Spinal cord (tissue), 10 donors: ENCODE measurements around the gene ARHGAP26. TPM values are rescaled to one million over a fixed set of nuclear protein-coding genes. Genes with fewer than 3 reads are reported as not detected.

Experiments used
- DNase-seq, 6 donors: peaks; one replicate each; pipeline versions ENCODE4 v3.0.0 to v3.0.0-alpha.2; 2013 to 2015; ENCODE audit warnings: low spot score in 6 of 6, low read depth in 4 of 6
- H3K27ac ChIP-seq: one replicate; pipeline ENCODE4 v1.5.1; 2013; ENCODE audit warnings: low read depth, low read length, control low read depth
- H3K27me3 ChIP-seq: one replicate; pipeline ENCODE4 v1.6.1; 2013; ENCODE audit warnings: low read length; ENCODE audit not compliant: control insufficient read depth, insufficient read depth
- H3K36me3 ChIP-seq: one replicate; pipeline ENCODE4 v1.6.1; 2013; ENCODE audit warnings: low read length; ENCODE audit not compliant: control insufficient read depth, insufficient read depth
- H3K4me1 ChIP-seq: one replicate; pipeline ENCODE4 v1.6.1; 2013; ENCODE audit warnings: low read length; ENCODE audit not compliant: control insufficient read depth, insufficient read depth
- H3K4me3 ChIP-seq: one replicate; pipeline ENCODE4 v1.5.1; 2013; ENCODE audit warnings: low read depth, low read length, control low read depth
- H3K9me3 ChIP-seq: one replicate; pipeline ENCODE4 v1.6.1; 2013; ENCODE audit warnings: low read length; ENCODE audit not compliant: control insufficient read depth, insufficient read depth
- WGBS: methylation state at CpG from one replicate; pipeline ENCODE4 v1.1.5; 2013; ENCODE audit warnings: missing lambda C conversion rate; ENCODE audit not compliant: insufficient coverage; 5-methylcytosine and 5-hydroxymethylcytosine counted together
- polyA plus RNA-seq, 2 donors: library from polyadenylated mRNA; unstranded; fragments of 120-200 nt; gene quantifications; one replicate each; pipeline ENCODE4 v1.2.1, GENCODE V29; 2013; ENCODE audit not compliant: insufficient read length in 2 of 2
- total RNA-seq, 2 donors: library from RNA; depleted of rRNA in 1 of 2; stranded (reverse); fragments of 120-200 nt in 1 of 2; fragments of >200 nt in 1 of 2; gene quantifications; one replicate each; pipeline versions ENCODE4 v1.2.3 to v1.2.4, GENCODE V29; 2013 to 2014
- donor health status: healthy.

Gene ARHGAP26
- total and polyA plus RNA-seq, 4 donors, result 21.9 to 39.7 (median 22.4) TPM

DNA sequence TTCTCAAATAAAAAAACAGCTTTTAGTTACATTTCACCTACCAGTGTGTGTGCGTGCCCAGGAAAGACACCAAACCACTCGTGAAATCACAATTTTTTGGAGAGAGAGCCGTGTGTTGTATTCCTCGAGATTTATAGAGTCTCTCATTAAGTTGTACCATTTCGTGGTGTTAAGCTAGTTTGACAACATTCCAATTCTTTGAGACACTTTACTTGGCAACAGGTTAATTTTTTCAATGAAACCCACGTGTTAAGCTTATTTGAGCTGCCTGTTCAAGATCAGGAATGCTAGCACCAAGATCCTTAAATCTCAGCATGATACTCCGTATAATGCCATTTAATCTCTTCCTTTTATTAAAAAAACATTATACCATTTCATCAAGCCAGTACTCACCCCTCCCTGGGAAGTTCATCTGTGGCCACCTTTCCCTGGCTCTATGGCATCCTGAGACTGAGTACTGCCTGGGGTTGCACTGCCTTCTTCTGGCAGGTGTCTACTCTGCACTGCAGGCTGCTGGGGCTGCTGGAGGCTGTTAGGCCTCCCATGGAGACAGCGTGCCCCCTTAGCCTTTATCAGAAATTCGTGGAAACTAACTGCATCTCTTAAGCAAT is 143.7 kb downstream of the ARHGAP26 start:
- Histone ChIP-seq H3K27ac (no peak overlapping the region), H3K4me1 (no peaks in the 10 kb centered on the region), H3K9me3 (no peaks in the 10 kb centered on the region), H3K36me3 (peaks cover 3% of the 10 kb centered on the region), H3K4me3 (no peak overlapping the region), H3K27me3 (no peaks in the 10 kb centered on the region)
- DNase-seq, result peak in 1 of 6 donors; percentile 47
- 76% methylated on average over 5 of the region's 9 CpGs for WGBS

- H3K4me3 ChIP-seq, result no peak overlapping the region
- peaks cover 3% of the 10 kb centered on the region for H3K36me3 ChIP-seq
- 100% methylated on average over 3 of the region's 8 CpGs for WGBS
- no peak overlapping the region for H3K27ac ChIP-seq
- no peaks in the 10 kb centered on the region for H3K27me3 ChIP-seq
- H3K4me1 ChIP-seq, result no peaks in the 10 kb centered on the region
- no peaks in the 10 kb centered on the region for H3K9me3 ChIP-seq
- DNase-seq, result no peak
Observed at GRCh38 chr5:142915038-142915437, 144.9 kb downstream of the ARHGAP26 start.

DNA sequence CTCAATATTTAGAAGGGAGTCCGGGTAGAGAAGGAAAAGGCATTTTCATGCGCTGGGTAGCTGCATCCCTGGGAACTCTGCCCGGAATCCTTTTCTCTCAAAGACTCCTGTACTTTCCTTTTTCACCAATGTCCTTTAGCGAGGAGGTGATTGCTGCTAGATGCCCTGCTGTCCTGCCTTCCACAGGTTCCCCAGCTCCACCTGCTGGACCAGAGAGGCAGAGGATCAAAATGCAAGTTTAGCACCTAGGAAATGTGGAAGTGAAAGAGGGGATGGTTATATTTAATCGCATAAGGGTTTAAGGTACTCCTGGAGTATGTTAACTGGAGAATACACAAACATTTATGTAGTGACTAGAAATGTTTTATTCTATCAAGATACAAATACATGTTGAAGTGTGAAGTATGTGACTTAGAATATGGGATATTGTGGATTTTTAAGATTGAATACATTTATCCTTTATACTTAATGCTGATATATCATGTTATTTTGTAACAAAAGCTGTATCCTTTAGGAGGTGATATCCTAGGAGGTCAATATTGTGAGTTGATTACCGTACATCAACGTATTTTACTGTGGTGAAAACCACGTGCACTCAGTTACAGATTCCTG is 145.7 kb downstream of the ARHGAP26 start:
- no peaks in the 10 kb centered on the region for H3K4me1 ChIP-seq
- peak in 2 of 6 donors; percentile 53 to 73 for DNase-seq
- no peaks in the 10 kb centered on the region for H3K9me3 ChIP-seq
- no peak overlapping the region for H3K4me3 ChIP-seq
- 80% methylated on average over 5 of the region's 8 CpGs for WGBS
- H3K36me3 ChIP-seq, result peaks cover 3% of the 10 kb centered on the region
- H3K27ac ChIP-seq, result no peak overlapping the region
- no peaks in the 10 kb centered on the region for H3K27me3 ChIP-seq

- no peak overlapping the region for H3K4me3 ChIP-seq
- WGBS, result 94% methylated on average over 4 of the region's 7 CpGs
Observed at GRCh38 chr5:142918959-142919635, 148.9 kb downstream of the ARHGAP26 start.

GRCh38 chr5:142920849-142921612 is 150.9 kb downstream of the ARHGAP26 start:
- Histone ChIP-seq H3K27me3 (no peaks in the 10 kb centered on the region), H3K9me3 (no peaks in the 10 kb centered on the region), H3K4me1 (no peaks in the 10 kb centered on the region), H3K27ac (no peak overlapping the region), H3K4me3 (no peak overlapping the region), H3K36me3 (no peaks in the 10 kb centered on the region)
- WGBS, result no CpG with 5 or more reads among the region's 3 CpGs
- no peak for DNase-seq

More at GRCh38 chr5:142918959-142919635, 148.9 kb downstream of the ARHGAP26 start:
- Histone ChIP-seq H3K9me3 (no peaks in the 10 kb centered on the region), H3K4me1 (no peaks in the 10 kb centered on the region), H3K27ac (no peak overlapping the region), H3K27me3 (no peaks in the 10 kb centered on the region), H3K36me3 (no peaks in the 10 kb centered on the region)
- no peak for DNase-seq

DNA sequence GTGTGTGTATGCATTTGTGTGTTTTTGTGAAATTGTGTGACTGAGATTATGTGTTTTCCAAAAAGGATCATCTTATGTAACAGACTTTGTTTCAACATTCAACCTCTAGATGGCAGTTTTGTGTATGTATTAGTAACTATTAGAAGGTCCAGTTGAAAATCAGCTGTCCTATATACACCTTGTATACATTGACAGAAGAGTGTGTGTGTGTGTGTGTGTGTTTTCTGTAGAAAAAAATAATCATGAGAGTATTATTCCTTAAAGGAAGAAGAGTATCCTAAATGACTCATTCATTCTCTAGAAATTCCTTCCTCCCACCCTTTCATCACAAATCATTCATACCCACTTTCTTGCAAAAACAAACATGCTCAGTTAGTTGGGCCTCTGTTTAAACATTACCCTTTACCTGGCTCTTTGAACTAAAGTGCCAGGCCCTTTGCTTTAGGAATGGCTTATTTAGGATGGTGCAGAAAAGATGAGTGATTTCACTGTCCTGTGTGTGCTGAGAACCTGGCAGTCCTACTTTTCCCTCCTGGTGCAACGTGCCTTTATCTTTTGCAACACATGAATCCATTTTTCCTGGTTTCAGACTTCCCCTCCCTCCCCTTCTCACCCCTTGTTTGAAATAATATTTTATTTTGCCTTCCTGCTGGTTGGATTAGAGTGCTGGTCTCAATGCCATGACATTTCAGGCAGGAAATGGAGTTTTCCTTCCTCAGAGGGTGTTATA is 152.2 kb downstream of the ARHGAP26 start:
- peak in 4 of 6 donors; percentile 36 to 90 (median 52) for DNase-seq
- Histone ChIP-seq H3K9me3 (no peaks in the 10 kb centered on the region), H3K27ac (peak overlapping the region; percentile 33), H3K4me3 (no peak overlapping the region), H3K36me3 (no peaks in the 10 kb centered on the region), H3K4me1 (no peaks in the 10 kb centered on the region), H3K27me3 (no peaks in the 10 kb centered on the region)
- WGBS, result no CpG with 5 or more reads among the region's 1 CpG

DNA sequence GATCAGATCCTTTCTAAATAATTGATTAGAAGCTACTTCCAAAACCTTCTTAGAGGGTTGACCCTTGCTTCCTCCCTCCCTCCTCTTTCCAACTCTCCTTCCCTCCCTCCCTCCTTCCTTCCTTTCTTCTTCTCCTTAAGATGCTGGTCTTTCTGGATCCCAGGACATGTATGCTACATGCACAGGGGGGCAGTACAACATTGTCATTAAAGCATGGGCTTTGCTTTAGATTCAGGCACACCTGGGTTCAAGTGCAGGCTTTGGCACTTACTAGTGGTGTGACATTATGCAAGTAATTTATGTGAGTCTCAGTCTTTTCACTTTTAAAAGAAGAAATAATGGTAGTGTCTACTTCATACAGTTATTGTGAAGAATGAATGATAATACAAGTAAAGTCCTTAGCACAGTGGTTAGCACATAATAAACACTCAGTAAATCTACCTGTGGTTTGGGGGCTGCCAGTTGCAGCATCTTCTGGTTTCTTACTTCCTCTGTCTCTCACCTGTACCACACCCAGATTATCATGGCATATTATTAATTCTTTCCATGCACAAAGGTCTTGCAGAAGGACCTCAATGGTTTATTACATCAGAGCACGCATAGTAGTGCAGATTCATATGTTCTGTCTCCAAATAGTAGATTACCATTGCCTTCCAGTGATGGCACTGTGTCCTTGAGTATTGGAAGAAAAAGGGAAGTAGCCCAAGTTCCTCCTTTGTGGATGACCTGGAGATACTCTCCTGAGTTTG is 154.1 kb downstream of the ARHGAP26 start:
- no CpG with 5 or more reads among the region's 1 CpG for WGBS
- peak in 1 of 6 donors; percentile 33 for DNase-seq
- Histone ChIP-seq H3K4me3 (no peak overlapping the region), H3K27me3 (no peaks in the 10 kb centered on the region), H3K27ac (no peak overlapping the region), H3K36me3 (no peaks in the 10 kb centered on the region), H3K4me1 (no peaks in the 10 kb centered on the region), H3K9me3 (no peaks in the 10 kb centered on the region)

DNA sequence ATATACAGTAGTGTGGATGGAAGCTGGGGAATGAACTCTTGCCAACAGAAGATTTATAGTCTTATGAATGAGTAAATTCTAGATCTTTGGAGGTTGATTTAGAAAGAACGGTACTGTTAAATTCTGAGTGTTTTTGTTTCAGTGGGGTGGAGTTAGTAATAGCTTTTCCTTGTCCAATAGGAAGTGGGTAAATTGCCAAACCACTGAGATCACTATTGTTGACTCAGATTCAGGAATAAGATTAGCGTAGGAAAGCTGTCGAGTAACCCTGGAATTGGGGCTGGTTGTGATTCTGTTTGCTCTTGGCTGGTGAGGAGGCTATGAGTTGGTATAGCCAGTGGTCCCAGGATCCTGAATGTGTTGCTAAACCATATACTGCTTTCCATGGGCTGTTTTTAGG is 155.6 kb downstream of the ARHGAP26 start:
- peak in 1 of 6 donors; percentile 28 for DNase-seq
- Histone ChIP-seq H3K27ac (no peak overlapping the region), H3K4me1 (no peaks in the 10 kb centered on the region), H3K36me3 (no peaks in the 10 kb centered on the region), H3K27me3 (no peaks in the 10 kb centered on the region), H3K9me3 (no peaks in the 10 kb centered on the region), H3K4me3 (no peak overlapping the region)
- 57% methylated on average over 3 of the region's 3 CpGs for WGBS
